CD1c-positive myeloid dendritic cell (primary cell): ENCODE results near the gene SMPD1.
"Not testable (repeated sequence)": the region's sequence is repeated elsewhere in the genome, so short reads cannot be mapped to it uniquely, and the experiment has no call there.

ENCODE experiments used
- DNase-seq: peaks from one replicate; pipeline ENCODE4 v3.0.0-alpha.2; 2016; ENCODE audit errors: extremely low spot score

The SMPD1 gene

DNA sequence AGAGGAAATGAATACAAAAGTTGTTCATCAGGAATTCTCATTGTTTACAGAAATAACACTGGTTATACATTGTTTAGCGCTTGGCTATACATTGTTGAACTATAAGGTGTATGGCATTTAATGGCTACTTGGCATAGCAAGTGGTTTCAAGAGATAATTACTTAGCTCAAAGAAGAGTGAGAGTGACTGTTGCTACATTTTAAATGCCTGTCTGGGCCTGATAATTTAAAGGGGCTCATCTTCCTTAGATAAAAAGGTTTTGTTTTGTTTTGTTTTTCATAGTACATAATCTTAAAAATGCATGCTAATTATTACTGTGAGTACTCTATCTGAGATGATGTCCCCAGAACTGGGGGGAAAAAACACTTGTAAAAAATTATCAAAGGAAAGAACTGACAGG is 1.5 kb upstream of the SMPD1 start:
- no peak for DNase-seq

DNA sequence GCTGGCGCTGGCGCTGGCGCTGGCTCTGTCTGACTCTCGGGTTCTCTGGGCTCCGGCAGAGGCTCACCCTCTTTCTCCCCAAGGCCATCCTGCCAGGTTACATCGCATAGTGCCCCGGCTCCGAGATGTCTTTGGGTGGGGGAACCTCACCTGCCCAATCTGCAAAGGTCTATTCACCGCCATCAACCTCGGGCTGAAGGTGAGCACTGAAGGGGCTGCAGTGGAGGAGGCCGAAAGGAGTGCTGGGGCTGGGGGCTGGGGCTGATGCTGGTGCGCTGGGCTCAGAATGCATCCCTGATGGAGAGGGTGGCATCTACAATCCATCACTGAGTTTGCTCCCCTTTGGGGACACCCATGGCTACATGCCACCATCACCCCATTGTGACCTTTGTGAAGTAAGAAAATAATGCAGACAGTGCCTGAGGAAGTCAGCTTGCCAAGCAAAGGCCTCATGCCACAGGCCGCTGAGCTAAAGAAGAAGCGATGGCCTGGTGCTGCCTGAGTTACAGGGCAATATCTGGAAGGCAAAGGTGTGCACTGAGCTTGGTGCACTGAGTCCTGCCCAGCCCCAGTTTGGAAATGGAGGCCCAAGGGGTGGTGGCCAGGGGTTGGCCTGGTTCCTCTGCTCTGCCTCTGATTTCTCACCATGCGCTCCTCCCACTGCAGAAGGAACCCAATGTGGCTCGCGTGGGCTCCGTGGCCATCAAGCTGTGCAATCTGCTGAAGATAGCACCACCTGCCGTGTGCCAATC is 620 bp downstream of the SMPD1 start:
- DNase-seq, result peak; percentile 13

DNA sequence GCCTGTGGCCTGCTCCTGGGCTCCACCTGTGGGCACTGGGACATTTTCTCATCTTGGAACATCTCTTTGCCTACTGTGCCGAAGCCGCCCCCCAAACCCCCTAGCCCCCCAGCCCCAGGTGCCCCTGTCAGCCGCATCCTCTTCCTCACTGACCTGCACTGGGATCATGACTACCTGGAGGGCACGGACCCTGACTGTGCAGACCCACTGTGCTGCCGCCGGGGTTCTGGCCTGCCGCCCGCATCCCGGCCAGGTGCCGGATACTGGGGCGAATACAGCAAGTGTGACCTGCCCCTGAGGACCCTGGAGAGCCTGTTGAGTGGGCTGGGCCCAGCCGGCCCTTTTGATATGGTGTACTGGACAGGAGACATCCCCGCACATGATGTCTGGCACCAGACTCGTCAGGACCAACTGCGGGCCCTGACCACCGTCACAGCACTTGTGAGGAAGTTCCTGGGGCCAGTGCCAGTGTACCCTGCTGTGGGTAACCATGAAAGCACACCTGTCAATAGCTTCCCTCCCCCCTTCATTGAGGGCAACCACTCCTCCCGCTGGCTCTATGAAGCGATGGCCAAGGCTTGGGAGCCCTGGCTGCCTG is 1.4 kb downstream of the SMPD1 start:
- DNase-seq, result no peak

DNA sequence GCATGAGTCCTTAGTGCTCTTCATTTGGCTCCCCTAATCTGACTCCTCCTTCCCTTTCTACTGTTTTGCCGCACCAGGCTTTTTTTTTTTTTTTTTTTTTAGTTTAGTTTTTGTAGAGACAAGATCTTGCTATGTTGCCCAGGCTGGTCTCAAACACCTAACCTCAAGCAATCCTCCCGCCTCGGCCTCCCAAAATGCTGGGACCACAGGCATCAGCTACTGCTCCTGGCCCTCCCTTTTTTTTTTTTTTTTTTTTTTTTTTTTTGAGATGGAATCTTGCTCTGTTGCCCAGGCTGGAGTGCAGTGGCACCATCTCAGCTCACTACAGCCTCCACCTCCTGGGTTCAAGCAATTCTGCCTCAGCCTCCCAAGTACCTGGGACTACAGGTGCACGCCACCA is 2.0 kb downstream of the SMPD1 start:
- DNase-seq, result not testable (repeated sequence)

DNA sequence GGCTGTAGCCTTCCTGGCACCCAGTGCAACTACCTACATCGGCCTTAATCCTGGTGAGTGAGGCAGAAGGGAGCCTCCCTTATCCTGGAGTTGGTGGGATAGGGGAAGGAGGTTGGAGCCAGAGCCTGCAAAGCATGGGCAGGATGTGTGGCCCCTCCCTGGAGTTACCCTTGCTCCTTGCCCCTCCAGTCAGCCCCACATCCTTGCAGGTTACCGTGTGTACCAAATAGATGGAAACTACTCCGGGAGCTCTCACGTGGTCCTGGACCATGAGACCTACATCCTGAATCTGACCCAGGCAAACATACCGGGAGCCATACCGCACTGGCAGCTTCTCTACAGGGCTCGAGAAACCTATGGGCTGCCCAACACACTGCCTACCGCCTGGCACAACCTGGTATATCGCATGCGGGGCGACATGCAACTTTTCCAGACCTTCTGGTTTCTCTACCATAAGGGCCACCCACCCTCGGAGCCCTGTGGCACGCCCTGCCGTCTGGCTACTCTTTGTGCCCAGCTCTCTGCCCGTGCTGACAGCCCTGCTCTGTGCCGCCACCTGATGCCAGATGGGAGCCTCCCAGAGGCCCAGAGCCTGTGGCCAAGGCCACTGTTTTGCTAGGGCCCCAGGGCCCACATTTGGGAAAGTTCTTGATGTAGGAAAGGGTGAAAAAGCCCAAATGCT is 3.9 kb downstream of the SMPD1 start:
- DNase-seq, result no peak

DNA sequence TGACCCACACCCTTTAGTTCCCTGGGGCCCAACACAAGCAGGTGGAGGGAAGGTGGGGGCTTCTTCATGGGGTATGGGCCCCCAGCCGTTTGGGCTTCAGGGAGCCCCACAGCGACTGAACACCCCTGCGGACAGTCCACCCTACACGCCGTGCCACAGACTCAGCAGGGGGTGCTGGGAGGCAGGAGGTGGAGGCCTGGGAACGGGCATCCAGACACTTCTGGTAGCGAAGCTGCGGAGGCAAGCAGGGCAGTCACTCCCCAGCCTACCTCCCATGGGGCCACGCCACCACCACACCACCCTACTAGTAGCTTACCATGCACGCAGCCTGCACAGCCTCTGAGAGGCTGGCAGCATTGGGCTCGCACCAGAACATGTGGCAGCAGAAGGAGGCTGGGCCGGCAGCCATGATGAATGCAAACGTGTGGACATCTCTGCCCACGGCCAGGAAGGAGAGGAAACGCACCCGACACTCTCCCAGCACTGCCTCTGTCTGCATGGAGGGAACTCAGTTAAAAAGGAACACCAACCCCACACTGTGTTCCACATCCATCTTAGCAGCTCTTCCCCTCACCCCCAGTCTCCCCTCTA is 5.3 kb downstream of the SMPD1 start:
- no peak for DNase-seq

DNA sequence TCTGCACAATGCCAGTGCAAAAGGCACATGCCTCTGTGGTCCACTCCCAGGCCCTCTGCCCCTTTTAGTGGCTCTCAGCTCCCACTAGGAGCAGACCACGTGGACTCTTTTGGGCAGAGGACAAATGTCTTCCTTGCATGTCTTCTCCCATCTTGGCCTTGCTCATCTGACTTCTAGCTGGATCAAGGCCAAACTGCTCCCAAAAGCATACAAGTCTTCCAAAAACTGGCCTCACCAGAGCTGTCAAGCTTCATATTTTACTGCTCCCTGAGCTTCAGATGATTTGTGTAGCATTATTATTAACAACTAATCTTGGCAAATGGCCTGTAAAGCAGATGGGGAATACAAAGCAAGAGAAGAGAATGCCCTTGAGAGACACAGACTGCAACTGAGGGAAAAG is 6.9 kb downstream of the SMPD1 start:
- no peak for DNase-seq

DNA sequence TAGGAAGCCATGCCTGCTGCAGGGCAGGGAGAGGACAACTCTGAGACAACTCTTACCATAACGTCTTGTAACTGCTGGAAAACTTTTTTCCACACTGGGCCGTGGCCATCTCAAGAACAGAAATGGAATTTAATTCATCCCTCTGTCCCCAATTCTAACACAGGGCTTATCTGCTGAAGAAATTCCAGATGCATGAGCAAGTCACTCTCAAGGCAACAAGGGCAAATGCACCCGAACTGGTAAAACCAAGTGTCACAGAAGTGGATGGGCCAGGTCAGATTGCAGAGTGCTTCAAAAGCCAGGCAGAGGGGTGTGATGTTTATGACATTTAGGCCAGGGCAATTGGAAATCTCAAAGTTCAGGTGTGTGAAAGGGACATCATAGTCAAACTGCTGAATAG is 7.4 kb downstream of the SMPD1 start:
- no peak for DNase-seq

DNA sequence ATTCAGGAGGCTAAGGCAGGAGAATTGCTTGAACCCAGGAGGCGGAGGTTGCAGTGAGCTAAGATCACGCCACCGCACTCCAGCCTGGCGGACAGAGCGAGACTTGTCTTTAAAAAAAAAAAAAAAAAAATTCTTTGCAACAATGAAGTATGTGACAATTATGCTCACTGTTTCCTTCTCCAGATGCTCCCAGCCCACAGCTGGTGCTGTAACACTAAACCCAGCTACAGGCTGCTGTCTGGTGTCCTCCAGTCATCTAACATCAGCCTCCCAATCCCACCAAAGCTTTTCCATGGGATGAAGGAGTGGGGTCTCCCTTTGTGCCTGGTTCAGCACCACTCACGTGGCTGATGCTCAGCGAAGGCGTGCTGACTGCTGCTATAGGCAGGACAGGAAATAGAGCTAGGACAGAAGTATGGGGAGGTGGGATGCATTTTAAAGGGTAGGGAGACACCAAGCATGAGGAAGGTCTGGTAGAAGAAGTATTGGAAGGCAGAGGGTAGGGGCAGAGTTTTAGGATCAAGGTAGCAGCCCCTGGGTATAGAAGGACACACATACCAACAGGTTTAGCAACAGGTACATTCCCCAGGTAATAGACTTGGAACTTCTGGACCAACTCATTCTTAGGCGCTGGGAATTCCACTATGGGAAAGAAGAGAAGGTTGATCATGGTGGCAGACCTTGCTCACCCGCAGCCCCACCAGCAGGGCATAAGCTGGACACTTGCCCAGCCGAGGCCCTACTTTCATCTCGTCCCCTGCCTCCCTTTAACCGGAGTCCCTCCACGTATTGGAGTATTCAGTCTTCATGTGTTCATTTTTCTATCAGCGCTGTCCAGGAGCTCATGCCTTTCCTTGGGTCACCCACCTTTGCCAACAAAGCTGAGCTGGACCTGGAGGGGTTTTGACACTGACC is 10.4 kb downstream of the SMPD1 start:
- DNase-seq, result no peak

DNA sequence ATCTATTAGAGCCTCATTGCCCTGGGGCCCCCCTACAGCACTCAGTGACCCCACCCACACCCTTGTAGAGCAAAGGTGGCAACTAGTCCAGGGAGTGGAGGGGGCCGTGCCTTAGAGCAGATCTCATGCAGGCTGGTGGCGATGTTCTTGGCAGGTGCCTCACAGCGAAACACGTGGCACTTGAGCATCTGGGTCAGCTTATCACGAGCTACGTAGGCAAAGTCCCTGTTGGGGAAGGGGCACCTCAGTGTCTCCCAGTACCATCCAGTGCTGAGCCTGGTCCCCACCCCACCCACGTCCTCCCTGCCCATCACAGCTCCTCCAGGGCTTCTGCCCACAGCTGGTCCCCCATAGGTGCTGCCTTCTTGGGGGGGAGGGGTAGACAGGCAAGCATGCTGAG is 11.2 kb downstream of the SMPD1 start:
- DNase-seq, result no peak

DNA sequence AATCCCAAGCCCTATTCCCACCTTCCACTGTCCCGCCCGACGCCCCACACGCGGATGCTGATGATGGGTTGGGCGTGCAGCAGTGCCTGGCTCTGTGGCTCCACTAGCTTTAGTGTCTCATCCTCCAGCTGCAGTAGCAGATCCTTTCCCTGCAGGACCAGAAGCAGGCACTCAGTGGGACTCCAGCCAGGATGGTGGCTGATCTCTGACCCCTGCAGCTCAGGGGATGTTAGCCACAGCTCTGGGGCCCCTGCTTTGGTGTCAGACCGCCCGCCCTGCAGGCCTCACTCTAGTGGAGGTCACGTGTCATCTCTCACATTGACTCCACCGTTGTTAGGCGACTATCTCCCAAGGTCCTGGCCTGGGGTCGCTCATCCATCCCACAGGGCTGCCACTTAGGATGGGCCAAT is 11.8 kb downstream of the SMPD1 start:
- no peak for DNase-seq

DNA sequence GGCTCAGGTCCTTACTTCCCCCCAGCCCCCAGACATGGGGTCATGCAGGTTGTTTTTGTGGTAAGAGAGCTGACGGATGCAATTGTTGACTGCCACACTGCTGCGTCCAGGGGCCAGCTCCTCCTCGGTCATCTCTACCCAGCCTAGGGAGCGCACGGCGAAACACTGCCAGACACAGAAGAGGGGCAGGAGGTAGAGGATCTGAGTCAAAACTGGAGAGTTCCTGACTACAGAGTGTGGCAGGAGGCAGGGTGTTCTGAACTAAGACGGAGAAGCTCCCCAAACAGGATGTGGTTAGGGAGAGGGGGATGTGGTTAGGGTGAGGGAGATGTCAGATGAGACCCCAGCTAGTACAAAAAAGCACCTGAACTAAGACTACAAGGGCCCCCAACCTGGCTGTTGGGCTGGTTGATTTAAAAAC is 12.3 kb downstream of the SMPD1 start:
- peak; percentile 46 for DNase-seq

DNA sequence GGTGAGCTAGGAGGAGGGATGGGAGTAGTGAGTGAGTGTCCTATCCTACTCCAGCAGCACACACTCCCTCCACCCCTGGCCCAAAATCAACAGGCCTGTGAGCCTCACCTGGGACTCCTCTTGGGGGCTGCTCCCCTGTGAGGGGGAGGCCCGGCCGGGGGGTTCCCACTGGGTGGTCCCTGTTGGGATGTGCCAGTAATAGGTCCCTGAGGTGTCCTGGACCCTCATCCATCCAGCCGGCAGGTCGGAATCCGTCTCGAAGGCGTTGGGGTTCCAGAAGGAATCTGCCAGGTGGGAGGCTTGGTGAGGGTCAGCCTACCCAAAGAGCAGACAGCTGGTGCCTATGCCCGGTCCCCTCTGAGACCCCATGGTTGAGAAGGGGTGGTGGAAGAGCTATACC is 13.3 kb downstream of the SMPD1 start:
- no peak for DNase-seq

DNA sequence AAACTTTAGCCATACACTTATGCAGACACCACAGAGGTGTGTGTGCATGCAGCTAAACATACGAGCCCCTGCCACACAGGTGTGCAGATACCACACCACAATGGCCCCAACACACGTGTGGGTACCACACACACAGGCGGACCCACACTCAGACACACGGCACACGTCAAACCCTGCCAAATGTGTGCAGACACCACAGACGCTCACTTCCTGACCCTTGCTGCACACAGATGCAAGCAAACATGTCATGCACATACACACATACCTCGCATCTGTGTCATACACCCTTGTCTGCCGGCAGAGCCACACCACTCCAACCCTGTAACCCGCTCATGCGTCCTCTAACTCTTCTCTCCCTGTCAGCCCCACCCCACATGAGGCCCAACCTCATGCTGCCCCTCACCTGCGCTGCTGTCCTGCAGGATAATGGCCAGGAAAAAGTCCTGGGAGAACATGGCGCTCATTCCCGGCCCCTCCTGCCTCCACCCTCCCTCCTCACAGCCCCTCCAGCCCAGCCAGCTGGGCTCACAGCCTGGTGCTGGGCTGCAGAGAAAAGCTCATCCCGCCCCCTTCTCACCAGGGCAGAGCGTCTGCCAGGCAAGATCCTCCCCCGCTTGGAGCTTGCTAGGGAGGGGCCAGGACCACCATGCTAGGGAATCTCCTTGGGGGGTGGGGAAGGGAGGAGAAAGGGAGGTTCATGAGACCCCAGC is 14.2 kb downstream of the SMPD1 start:
- DNase-seq, result no peak

DNA sequence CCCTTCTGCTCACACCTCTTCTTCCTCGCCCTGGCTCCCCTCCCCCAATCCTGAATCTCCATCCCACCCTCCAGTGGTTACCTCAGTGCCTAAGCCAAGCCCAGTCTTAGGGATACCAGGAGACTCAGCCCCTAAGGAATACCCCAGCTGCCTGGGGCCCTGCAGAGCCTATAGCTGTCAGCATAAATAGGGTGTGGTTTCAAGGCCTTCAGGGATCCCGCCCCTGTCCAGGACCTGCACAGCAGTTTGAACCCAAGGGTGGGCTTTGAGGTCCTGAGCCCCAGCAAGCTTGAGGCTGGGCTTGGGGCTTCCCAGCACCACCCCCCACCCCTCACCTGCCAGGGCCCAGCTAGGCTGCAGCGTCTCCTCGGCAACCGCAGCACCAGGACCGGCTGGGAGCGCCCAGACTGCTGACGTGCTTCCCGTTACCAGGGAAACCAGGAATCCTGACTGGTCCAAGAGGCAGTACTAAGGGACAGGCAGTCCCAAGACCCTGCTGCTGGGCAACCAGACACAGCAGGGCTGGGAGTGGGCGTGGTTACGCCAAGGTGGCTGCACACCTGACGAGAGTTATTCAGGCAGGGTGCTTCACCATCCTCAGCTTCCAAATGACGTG is 14.9 kb downstream of the SMPD1 start:
- DNase-seq, result no peak

DNA sequence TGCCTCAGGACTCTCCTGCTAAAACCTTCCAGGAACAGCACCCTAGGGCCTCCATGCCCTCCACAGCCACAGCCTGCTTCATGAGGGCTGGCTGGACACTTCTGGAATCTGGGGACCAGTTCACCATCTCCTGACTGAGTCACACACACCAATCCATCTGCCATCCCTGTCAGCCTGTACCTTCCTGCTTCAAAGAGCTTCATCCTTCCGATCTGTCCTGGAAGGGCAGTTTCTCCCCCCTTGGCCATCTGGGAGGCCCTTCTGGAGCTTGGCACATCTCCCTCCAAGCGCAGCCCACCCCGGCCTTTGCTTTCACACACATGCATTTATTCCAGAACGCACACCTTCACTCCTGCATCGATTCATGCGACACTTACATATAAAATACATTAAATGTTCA is 15.6 kb downstream of the SMPD1 start:
- DNase-seq, result no peak

DNA sequence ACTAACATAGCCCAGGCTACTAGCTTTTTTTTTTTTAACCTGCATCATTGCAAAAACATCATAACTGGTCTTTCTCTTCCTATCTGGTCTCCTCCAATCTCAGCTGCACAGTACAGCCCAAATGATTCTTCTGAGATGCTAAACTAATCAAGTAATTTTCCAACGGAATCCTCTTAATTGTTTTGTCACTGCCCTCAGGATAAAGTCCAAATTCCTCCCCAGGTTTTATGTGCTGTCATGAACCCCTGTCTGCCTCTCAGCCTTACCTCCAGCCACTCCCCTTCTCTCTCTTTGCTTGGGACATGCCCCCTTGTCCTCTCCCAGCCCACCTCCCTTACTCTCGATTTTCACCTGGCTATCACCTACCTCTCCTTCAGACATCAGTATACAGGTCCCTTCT is 16.1 kb downstream of the SMPD1 start:
- no peak for DNase-seq

DNA sequence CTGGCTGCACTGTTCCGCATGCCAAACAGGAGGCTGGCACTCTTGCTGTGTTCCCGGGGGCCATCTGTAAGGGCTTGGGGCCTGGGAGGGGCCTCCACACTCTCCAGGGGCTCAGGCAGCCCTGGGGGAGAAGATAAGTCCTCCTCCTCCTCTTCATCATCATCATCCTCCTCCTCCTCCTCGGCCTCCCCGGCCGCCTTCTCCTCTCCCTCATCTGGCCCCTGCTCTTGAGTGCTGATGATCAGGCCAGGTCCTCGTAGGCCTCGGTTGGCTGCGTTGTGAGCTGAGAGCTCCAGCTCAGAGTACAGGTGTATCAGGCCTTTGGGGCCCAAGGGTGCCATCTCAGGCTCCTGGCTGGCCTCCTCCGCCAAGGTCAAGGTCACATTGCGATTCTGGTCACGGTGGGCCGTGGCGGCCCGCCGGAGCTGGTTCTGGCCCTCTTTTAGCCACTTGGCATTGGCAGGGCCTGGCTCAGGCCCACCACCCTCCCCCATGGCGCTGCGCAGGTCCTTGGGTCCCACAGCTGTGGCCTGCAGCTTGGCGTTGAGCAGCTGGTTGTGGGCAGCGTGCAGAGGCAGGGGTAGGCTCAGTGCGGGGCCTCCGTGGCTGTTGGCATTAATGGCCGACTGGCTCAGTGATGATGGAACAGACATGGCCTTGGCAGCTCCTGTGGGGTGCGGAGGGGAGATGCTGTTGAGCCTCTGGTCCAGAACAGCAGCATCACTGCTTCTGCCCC is 20.6 kb downstream of the SMPD1 start:
- no peak for DNase-seq

DNA sequence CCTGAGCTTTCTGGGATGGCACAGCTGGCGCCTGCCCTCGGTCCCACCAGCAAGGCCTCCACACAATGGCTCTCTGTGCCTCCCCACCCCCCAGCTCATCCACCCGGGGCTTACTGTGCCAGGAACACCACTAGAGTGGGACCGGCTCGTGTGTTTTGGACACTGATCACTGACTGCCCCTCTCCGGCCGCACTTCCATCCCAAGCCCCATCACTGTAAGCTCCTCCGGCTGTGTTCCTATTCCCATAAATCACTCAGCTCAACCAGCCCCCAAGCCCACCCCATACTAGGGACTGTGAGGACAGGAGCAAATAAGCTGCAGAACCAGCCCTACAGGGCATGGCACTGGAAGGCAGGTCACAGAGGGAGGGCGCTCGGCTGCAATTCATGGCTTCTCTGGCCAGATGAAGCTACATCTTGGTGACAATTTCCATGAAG is 21.3 kb downstream of the SMPD1 start:
- no peak for DNase-seq

DNA sequence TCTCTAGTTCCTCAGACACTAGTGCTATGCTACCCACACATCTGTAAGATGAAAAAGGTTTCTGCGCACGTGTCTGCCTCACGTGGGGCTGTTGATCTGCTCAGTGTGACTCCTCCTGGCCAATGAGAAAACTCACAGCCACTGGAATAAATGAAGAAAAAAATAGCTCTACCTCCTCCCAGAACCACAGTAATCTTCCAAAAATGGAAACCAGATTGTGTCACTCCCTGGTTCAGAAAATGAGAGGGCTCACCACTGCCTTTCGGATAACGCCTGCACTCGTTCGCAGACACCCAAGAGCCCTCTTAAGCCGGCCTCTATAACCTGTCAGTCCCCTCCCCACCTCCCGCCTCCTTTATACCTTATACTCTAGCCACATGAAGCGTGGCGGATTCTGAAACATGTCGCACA is 23.5 kb downstream of the SMPD1 start:
- DNase-seq, result no peak
